ENCODE results near the gene GPBP1L1. TPM values are rescaled to one million over a fixed set of nuclear protein-coding genes. Genes with fewer than 3 reads are reported as not detected.

Gene GPBP1L1
- total RNA-seq, 4 donors from 2014 or later = 161 to 258 (median 238) TPM

DNA sequence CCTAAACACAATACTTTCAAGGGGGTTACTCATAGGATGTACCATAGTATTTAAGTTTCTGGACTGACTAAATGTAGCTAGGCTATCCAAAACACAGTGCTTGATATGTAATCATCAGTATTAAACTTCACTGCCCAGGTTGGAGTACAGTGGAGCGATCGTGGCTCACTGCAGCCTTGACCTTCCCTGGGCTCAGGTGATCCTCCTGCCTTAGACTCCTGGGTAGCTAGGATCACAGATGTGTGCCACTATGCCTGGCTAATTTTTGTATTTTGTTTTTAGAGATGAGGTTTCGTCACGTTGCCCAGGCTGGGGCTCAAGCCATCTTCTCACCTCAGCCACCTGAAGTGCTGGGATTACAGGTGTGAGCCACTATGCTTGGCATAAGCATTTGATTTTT lies 91.9 kb downstream of the GPBP1L1 start:
- Histone ChIP-seq H3K4me3 (no peak overlapping the region), H3K27ac (no peak overlapping the region), H3K9me3 (no peaks in the 10 kb centered on the region), H3K4me1 (no peaks in the 10 kb centered on the region), H3K36me3 (peaks cover 0 to 37% (median 0%) of the 10 kb centered on the region in 3 donors), H3K27me3 (no peaks in the 10 kb centered on the region)
- no peak for DNase-seq
- TF ChIP-seq, protein P1, sequence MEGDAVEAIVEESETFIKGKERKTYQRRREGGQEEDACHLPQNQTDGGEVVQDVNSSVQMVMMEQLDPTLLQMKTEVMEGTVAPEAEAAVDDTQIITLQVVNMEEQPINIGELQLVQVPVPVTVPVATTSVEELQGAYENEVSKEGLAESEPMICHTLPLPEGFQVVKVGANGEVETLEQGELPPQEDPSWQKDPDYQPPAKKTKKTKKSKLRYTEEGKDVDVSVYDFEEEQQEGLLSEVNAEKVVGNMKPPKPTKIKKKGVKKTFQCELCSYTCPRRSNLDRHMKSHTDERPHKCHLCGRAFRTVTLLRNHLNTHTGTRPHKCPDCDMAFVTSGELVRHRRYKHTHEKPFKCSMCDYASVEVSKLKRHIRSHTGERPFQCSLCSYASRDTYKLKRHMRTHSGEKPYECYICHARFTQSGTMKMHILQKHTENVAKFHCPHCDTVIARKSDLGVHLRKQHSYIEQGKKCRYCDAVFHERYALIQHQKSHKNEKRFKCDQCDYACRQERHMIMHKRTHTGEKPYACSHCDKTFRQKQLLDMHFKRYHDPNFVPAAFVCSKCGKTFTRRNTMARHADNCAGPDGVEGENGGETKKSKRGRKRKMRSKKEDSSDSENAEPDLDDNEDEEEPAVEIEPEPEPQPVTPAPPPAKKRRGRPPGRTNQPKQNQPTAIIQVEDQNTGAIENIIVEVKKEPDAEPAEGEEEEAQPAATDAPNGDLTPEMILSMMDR (IDR thresholded peaks at IDR 0.05) = no peak
- TF ChIP-seq POLR2A (IDR thresholded peaks at IDR 0.05) = no peak

DNA sequence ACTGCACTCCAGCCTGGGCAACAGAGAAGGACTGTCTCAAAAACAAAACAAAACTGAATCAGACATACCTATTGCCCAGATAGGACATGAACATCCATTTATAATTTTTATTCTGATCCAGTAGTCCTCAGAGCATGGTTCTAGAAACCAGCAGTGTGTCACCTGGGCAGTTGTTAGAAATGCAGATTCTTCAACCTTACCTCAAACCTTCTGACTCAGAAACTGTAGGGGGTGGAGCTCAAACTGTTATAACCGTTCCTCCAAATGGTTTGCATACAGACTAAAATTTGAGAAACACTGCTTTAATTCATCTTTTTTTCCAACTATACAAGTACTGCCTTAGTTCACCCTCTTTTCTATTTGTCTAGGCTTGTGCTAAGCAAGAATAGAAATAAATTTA lies 96.5 kb downstream of the GPBP1L1 start:
- Histone ChIP-seq H3K36me3 (peaks cover 0 to 29% (median 0%) of the 10 kb centered on the region in 3 donors), H3K27ac (no peak overlapping the region), H3K4me1 (peaks cover 0 to 24% (median 7%) of the 10 kb centered on the region in 4 donors), H3K27me3 (no peaks in the 10 kb centered on the region), H3K4me3 (peak overlapping the region in 2 of 4 donors; percentile 2 to 35), H3K9me3 (no peaks in the 10 kb centered on the region)
- TF ChIP-seq POLR2A (IDR thresholded peaks at IDR 0.05) = no peak
- TF ChIP-seq, protein P1 (IDR thresholded peaks at IDR 0.05) = no peak
- DNase-seq = no peak

DNA sequence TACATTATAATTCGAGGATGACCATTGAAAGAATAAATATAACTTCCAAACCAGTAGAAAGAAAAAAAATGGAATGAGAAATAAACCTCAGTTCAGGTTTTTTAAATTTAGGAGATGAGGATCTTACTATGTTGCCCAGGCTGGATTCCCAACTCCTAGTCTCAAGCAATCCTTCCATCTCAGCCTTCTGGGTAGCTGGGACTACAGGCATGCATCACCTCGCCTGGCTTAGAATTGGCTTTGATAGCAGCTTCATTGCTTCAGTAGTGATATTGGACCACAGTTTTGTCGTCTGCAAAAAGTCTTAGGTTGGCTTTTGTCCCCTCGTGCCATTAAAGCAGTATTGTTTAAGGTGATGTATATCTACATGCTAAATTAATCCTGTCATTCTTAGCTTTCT lies 99.6 kb downstream of the GPBP1L1 start:
- H3K27me3 ChIP-seq = no peaks in the 10 kb centered on the region
- peaks cover 0 to 3% (median 0%) of the 10 kb centered on the region in 3 donors for H3K36me3 ChIP-seq
- H3K27ac ChIP-seq = peak overlapping the region in 2 of 4 donors; percentile 2 to 19
- H3K9me3 ChIP-seq = no peaks in the 10 kb centered on the region
- peak overlapping the region in 1 of 4 donors; percentile 78 for H3K4me3 ChIP-seq
- no peak for DNase-seq
- TF ChIP-seq POLR2A (IDR thresholded peaks at IDR 0.05) = no peak
- TF ChIP-seq, protein P1 (IDR thresholded peaks at IDR 0.05) = no peak
- H3K4me1 ChIP-seq = peaks cover 0 to 28% (median 7%) of the 10 kb centered on the region in 4 donors

DNA sequence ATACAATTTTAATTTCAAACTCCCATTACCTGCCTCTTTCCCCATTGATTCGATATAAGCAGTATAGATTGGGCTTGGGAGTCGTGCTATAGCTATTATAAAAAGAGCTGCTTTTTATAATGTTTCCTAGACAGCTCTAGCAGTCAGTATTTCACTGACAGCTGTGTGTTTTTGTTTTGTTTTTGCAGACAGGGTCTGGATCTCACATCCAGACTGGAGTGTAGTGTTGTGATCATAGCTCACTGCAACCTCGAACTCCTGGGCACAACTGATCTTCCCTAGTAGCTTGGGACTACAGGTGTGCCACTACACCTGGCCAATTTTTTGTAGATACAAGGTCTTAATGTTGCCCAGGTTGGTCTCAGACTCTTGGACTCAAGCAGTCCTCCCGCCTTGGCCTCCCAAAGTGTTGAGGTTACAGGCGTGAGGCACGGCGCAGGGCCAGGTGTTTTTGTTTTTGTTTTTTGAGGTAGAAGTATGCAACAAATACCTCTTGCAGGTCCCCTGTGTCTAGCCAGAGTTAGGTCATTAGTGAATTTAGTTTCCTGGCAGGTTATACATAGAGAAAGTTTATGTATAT lies 100.7 kb downstream of the GPBP1L1 start:
- Histone ChIP-seq H3K36me3 (no peaks in the 10 kb centered on the region), H3K4me1 (peaks cover 0 to 28% (median 7%) of the 10 kb centered on the region in 4 donors), H3K27me3 (no peaks in the 10 kb centered on the region), H3K27ac (peak overlapping the region in 3 of 4 donors; percentile 5 to 93 (median 12)), H3K4me3 (peak overlapping the region; percentile 78 to 88 (median 87)), H3K9me3 (no peaks in the 10 kb centered on the region)
- DNase-seq = no peak
- TF ChIP-seq POLR2A (IDR thresholded peaks at IDR 0.05) = no peak
- TF ChIP-seq, protein P1 (IDR thresholded peaks at IDR 0.05) = no peak

DNA sequence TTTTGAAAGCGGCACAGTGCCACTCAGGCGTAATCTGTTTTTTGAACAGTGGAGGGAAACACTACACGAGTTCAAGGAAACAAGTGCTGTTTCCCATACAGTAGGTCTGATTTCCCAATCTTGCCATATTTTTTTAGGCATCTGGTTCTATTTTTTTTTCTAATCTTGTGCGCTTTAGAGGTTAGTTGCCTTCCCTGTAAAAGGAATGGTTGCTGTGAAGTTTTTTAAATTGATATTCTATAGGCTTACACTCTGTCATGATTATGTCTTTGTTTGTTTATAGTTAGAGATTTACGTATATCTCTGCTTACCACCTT lies 101.3 kb downstream of the GPBP1L1 start:
- no peaks in the 10 kb centered on the region for H3K9me3 ChIP-seq
- no peaks in the 10 kb centered on the region for H3K27me3 ChIP-seq
- H3K27ac ChIP-seq = peak overlapping the region; percentile 88 to 93 (median 91)
- TF ChIP-seq, protein P1 (IDR thresholded peaks at IDR 0.05) = no peak
- no peak for TF ChIP-seq POLR2A (IDR thresholded peaks at IDR 0.05)
- H3K36me3 ChIP-seq = no peaks in the 10 kb centered on the region
- no peak for DNase-seq
- peaks cover 0 to 28% (median 7%) of the 10 kb centered on the region in 4 donors for H3K4me1 ChIP-seq
- peak overlapping the region; percentile 78 to 88 (median 87) for H3K4me3 ChIP-seq
